GM12865 (cell line): Measurements from ENCODE around the gene EEF1E1.
"Not testable (repeated sequence)": the region's sequence is repeated elsewhere in the genome, so short reads cannot be mapped to it uniquely, and the experiment has no call there.

ENCODE experiments used
- DNase-seq: peaks from one replicate; pipeline ENCODE4 v3.0.0; 2010; ENCODE audit warnings: low read depth
- H3K4me3 ChIP-seq: 2 replicates; pipeline ENCODE4 v1.5.1; 2011; ENCODE audit warnings: mild to moderate bottlenecking, low read depth, low read length, control low read depth
- TF ChIP-seq, protein P1 (sequence below): IDR thresholded peaks from 2 replicates; pipeline ENCODE4 v1.5.1; 2011; ENCODE audit warnings: low read length, control low read depth, low read depth, inconsistent platforms; ENCODE audit not compliant: insufficient read depth; ENCODE audit errors: missing control alignments

EEF1E1 gene

DNA sequence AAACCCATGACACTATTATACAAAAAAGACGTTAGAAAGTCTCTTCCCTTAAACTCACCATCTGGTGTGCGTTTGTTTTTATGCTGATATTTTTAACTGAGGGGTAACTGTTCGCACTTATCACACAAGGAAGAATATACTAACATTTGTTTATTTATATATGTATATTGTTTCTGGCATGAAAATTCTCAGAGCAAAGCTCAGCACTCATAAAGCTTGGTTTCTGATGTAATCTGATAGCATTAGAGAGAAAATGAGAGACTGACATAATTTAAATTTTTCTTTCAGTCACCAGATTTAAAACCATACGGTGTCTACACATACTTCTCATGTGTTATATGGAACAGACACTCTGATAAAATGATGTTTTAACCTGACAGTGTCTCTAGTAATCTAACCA, 45.1 kb downstream of the EEF1E1 start:
- no peak overlapping the region for H3K4me3 ChIP-seq
- DNase-seq = no peak
- TF ChIP-seq, protein P1, sequence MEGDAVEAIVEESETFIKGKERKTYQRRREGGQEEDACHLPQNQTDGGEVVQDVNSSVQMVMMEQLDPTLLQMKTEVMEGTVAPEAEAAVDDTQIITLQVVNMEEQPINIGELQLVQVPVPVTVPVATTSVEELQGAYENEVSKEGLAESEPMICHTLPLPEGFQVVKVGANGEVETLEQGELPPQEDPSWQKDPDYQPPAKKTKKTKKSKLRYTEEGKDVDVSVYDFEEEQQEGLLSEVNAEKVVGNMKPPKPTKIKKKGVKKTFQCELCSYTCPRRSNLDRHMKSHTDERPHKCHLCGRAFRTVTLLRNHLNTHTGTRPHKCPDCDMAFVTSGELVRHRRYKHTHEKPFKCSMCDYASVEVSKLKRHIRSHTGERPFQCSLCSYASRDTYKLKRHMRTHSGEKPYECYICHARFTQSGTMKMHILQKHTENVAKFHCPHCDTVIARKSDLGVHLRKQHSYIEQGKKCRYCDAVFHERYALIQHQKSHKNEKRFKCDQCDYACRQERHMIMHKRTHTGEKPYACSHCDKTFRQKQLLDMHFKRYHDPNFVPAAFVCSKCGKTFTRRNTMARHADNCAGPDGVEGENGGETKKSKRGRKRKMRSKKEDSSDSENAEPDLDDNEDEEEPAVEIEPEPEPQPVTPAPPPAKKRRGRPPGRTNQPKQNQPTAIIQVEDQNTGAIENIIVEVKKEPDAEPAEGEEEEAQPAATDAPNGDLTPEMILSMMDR = no peak

DNA sequence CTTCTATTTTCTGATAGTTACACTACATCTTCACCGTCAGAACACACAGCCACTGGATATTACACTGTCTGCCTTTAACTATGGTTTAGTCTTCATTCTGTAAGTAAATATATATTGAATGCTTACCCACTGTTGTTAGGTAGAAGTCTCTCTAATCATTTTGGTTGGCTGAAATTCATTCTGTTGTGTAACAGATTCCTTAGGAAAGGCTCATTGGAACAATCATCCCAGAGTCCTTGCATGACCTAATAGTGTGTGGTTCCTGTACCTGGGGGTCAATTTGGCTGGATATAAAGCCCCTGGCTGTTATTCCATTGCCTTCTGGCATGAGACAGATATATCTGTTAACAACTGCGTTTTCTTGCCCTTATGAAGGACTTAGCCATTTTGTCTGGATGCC, 48.1 kb downstream of the EEF1E1 start:
- DNase-seq = no peak
- TF ChIP-seq, protein P1 = no peak
- H3K4me3 ChIP-seq = no peak overlapping the region

DNA sequence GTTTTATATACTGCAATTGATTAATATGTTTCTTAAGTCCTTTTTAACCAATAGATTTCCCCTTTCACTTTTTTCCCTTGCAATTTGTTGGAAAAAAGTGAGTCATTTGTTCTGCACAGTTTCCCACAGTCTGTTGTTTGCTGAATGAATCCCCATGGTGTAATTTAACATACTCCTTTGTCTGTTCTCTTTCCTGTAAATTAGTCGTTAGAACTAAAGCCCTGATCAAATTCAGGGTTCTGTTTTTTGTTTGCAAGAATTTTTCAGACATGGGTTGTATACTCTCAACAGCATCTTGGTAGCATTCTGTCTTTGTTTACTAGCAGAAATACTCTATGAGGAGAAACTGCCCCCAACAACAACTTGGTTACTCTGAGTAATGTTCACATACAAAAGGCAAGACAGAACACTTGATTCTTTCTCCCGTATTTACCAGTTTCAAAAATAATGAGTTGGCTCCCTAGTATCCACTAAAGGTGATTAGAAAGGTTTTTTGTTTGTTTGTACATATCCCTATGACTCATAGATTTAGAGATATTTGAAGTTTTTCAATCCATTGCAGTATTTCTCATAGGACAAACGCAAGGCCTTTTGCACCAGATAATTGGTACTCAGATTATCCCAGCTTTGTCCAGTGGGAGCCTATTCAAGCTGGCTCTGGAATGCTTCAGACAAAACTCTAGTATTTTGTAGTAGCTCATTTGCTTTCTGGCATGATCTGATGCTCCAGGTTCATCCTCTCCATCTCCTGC, 54.6 kb downstream of the EEF1E1 start:
- DNase-seq = no peak
- H3K4me3 ChIP-seq = no peak overlapping the region
- TF ChIP-seq, protein P1 = no peak

DNA sequence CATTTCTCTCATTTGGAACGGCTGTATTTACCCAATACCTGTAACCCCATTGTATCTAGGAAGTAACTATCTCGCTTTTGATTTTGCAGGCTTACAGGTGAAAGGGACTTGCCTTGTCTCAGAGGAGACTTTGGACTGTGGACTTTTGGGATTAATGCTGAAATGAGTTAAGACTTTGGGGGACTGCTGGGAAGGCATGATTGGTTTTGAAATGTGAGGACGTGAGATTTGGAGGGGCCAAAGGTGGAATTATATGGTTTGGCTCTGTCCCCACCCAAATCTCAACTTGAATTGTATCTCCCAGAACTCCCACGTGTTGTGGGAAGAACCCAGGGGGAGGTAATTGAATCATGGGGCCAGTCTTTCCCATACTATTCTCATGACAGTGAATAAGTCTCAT, 56.6 kb downstream of the EEF1E1 start:
- H3K4me3 ChIP-seq, DNase-seq: not testable (repeated sequence)

DNA sequence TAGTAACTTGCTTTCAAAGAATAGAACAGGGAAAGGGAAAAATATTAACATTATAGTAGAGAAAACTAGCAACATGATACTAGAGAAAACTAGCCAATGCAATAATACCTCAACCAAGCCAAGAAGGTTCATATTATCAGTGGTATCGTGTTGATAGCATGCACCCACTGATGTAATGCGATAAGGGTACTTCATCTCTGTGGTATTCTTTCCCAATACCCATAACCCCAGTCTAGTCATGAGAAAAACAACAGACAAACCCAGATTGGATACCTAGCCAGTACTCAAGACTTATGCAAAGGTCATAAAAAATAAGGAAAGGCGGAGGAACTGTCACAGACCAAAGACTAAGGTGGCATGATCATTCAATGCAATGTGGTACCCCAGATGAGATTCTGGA, 59.1 kb downstream of the EEF1E1 start:
- TF ChIP-seq, protein P1 = no peak
- DNase-seq = no peak
- H3K4me3 ChIP-seq = no peak overlapping the region

DNA sequence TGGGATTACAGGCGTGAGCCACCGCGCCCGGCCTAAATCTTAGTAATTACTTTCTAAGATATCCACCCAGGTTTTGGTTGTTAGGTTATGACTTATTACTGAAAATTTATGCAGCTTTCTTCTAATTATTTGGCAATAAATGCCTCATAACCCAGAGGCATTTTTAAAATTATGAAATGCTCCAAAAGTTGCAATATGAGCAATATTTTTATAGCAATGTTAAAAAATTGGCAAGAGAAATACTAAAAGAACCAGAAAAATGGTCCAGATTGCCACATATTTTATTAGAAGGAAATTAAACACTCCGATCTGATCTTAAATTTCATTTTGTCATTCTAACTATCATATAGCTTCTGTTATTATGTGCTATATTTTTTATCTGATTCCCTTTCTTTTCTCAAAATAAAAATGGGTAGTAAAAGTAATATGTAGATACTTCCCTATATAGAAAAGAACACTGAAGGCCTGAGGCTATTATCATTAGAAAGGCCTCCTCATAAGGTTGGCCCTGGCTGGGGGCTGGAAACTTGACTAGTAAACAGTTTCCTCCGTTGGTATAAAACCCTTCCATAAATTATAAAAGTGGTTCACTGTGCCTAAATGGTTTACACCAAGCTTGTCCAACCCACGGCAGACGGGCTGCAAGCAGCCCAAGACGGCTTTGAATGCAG, 60.3 kb downstream of the EEF1E1 start:
- H3K4me3 ChIP-seq = no peak overlapping the region

DNA sequence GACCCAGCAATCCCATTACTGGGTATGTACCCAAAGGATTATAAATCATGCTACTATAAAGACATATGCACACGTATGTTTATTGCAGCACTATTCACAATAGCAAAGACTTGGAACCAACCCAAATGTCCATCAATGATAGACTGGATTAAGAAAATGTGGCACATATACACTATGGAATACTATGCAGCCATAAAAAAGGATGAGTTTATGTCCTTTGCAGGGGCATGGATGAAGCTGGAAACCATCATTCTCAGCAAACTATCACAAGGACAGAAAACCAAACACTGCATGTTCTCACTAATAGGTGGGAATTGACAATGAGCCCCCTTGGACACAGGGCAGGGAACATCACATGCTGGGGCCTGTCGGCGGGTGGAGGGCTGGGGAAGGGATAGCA, 68.2 kb downstream of the EEF1E1 start:
- not testable (repeated sequence) for H3K4me3 ChIP-seq, DNase-seq

More for the DNA sequence above, 60.3 kb downstream of the EEF1E1 start:
- TF ChIP-seq, protein P1 = no peak
- DNase-seq = no peak

DNA sequence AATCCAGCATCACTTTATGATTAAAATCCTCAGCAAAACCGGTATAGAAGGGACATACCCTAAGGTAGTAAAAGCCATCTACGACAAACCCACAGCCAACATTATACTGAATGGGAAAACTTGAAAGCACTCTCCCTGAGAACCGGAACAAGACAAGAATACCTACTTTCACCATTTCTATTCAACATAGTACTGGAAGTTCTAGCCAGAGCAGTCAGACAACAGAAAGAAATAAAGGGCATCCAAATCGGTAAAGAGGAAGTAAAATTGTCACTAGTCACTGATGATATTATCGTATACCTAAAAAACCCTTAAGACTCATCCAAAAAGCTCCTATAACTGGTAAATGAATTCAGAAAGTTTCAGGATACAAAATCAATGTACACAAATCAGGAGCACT, 71.4 kb downstream of the EEF1E1 start:
- no peak overlapping the region for H3K4me3 ChIP-seq
- peak; percentile 12 for DNase-seq
- TF ChIP-seq, protein P1 = no peak
